Measurements from ENCODE around the gene CCT8.
"Not testable (repeated sequence)": the region's sequence is repeated elsewhere in the genome, so short reads cannot be mapped to it uniquely, and the experiment has no call there.

Gene CCT8

DNA sequence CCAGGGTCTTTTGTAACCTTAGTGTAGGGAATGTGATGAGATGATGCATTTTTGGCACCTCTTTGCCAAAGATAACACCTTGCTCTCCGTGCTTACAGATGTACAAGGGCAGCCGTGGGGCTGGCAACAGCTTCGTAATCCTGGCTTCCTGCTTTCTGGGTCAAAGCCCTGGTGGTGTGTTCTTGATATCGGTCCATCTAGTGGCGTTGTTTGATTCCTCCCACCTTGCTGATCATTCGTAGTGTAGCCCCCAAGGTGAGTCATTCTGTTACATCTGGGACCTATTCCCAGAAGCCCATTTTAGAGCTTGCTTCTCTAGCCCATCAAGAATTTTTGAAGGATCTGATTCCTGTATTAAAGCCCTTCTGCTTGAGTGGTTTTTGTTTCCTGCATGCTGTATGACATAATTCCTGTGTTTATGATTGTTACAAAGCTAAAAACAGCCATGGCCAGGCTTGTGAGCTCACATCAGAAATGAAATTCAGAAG is 7.0 kb upstream of the CCT8 start:
- peak; percentile 39 for DNase-seq
- in situ Hi-C loops (cut with MboI; ENCODE audit: low pct_unique_long_range_greater_than_20kb, low sequenced_read_pairs) = loop anchor here (25.0 kb wide), 1 partner anchor 782 kb away; no protein-coding TSS in a partner anchor

DNA sequence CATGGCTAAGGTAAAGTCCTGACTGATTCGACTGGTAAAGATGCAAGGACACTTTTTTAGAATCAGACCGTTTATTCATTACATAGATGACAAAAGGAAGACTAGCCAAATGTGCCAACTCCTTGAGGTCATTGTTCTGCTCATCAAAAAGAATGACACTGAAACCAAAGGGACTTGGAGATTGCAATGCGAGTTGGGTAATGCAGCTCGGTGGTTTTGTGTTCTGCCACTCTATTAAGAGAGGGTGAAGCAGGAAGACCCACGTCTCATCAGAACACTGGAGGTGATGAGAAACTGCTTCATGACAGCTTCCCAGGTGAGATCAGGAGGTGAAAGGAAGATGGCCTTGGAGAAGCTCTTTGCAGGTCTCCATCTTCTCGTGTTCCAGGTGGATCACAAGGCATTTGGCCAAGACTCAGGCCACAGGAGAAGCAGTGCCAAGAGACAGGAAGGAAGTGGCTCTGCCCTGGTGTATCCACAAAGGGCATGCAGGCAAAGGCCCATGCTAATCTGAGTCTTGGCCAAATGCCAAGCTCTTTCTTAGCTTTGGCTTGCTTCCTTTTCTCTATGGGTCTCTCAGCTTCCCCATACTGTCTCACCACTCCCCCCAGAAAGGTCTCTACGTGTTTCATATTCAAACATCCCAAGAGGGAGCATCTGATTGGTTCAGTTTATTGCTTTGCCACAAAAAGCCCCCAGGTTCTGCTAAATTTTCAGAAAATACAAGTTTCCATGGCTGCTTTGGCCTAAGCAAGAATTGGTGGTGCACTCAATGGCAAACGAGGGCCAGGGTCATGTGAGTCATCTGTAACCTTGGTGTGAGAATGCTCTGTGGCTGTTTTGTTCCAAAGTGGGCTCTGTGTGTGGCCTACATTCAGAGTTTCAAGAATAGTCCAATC is 5.7 kb upstream of the CCT8 start:
- in situ Hi-C loops (cut with MboI; ENCODE audit: low pct_unique_long_range_greater_than_20kb, low sequenced_read_pairs) = loop anchor here (25.0 kb wide), 1 partner anchor 783 kb away; no protein-coding TSS in a partner anchor
- DNase-seq = peak; percentile 90

DNA sequence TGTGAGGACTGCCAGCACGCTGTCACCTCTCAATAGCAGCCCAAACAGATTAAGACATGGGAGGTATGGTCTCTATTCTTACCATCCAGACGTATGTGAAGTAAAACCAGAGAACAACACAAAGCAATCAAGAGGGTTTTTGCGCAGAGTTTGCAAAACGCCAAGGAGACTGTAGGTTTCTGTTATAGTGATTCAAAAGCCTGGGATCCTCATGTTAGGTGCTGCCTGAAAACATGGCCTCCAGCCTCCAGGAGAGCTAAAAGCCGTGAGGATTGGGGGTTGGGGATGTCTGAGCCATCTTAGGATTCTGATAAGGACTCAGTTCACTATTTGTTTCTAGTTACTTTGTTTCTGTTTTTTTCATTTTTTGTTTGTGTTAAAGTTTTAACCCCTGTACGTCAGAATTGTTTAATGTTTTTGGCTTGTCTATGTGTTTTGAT is 4.2 kb upstream of the CCT8 start:
- in situ Hi-C loops (cut with MboI; ENCODE audit: low pct_unique_long_range_greater_than_20kb, low sequenced_read_pairs) = loop anchor here (25.0 kb wide), 1 partner anchor 785 kb away; no protein-coding TSS in a partner anchor
- DNase-seq = no peak

DNA sequence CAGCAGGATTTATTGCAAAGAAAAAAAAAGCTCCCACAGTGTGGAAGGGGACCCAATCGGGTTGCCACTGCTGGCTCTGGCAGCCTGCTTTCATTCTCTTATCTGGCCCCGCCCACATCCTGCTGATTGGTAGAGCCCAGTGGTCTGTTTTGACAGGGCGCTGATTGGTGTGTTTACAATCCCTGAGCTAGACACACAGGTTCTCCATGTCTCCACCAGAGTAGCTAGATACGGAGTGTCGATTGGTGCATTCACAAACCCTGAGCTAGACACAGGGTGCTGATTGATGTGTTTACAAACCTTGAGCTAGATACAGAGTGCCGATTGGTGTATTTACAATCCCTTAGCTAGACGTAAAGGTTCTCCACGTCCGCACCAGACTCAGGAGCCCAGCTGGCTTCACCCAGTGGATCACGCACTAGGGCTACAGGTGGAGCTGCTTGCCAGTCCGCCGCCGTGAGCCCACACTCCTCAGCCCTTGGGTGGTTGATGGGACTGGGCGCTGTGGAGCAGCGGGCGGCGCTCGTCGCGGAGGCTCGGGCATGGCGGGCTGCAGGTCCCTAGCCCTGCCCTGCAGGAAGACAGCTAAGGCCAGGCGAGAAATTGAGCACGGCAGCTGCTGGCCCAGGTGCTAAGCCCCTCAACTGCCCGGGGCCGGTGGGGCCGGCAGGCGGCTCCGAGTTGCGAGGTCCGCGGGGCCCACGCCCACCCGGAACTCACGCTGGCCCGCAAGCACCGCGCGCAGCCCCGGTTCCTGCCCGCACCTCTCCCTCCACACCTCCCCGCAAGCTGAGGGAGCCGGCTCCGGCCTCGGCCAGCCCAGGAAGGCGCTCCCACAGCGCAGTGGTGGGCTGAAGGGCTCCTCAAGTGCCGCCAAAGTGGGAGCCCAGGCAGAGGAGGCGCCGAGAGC is 3.5 kb upstream of the CCT8 start:
- not testable (repeated sequence) for DNase-seq
- in situ Hi-C loops (cut with MboI; ENCODE audit: low pct_unique_long_range_greater_than_20kb, low sequenced_read_pairs) = loop anchor here (25.0 kb wide), 1 partner anchor 785 kb away; no protein-coding TSS in a partner anchor

DNA sequence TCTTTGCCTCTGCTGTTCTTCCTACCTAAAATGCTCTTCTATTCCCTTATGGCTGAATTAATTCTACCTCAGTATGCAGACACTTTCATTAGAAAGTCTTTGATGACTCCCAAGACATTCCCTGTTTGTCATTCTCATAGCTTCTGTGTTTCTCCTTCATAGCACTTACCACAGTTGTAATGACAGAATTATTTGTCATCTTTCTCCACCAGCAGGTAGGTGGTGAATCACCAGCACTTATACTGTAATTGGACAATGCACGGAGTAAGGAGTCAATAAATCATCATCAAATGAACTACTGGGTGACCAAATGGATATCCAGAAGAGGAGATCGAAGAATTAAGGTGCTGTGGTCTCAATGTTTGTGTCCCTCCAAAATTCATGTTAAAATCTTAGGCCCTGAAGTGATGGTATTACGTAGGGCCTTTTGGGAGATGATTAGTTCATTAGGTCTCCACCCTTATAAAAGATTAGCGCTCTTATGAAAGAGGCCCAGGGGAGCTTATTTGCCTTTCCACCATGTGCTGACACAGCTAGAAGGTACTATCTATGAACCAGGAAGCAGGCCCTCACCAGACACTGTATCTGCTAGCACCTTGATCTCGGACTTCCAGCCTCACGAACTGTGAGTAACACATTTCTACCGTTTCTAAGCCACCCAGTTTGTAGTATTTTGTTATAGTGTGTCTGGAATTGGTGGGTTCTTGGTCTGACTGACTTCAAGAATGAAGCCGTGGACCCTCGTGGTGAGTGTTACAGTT is 2.4 kb upstream of the CCT8 start:
- DNase-seq = no peak
- in situ Hi-C loops (cut with MboI; ENCODE audit: low pct_unique_long_range_greater_than_20kb, low sequenced_read_pairs) = loop anchor here (25.0 kb wide), 1 partner anchor 786 kb away; no protein-coding TSS in a partner anchor

DNA sequence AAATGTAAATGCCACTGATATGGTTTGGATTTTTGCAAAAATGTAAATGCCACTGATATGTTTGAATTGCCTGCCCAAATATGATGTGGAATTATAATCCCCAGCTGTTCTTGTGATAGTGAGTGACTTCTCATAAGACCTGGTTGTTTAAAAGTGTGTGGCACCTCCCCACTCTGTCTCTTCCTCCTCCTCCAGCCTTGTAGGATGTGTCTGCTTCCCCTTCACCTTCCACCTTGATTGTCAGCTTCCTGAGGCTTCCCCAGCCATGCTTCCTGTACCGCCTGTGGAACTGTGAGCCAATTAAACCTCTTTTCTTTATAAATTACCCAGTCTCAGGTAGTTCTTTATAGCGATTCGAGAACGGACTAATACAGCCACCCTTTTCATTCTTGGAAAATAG is 1.3 kb upstream of the CCT8 start:
- in situ Hi-C loops (cut with MboI; ENCODE audit: low pct_unique_long_range_greater_than_20kb, low sequenced_read_pairs) = loop anchor here (25.0 kb wide), 1 partner anchor 788 kb away; no protein-coding TSS in a partner anchor
- peak; percentile 58 for DNase-seq

DNA sequence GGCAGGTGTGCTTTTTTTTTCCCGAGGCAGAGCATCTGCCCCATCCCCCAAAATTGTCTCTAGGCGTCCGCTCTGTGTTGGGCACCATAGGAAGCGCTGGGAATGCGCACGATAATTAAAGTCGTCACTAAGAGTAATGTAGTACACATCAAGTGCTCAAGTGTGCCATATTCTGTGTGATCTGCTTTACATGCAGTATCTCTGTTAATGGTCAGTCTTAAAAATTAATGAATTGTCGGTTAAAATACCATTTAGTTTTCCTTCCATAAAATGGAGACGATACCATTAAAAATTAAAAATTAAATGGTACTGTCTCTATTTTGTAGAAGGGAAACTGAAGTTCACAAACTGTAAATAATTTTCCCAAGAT is 544 bp upstream of the CCT8 start:
- DNase-seq = no peak
- in situ Hi-C loops (cut with MboI; ENCODE audit: low pct_unique_long_range_greater_than_20kb, low sequenced_read_pairs) = no loop called here

DNA sequence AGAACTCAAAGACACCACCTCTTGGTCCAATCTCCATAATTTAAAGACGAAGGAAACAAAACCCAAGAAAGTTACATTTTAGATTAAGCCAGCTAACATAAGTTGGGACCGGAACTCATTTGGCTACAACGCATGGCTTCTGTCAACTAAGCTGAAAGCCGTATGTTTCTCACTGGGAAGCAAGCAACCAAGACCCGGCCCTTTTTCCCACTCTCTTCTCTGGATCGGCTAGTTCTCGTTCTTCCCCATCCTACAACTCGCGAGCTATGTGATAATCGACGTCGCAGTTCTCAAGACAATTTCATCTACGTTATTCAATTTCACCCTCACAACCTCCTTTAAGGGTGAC is 601 bp downstream of the CCT8 start:
- in situ Hi-C loops (cut with MboI; ENCODE audit: low pct_unique_long_range_greater_than_20kb, low sequenced_read_pairs) = no loop called here
- DNase-seq = peak; percentile 39

DNA sequence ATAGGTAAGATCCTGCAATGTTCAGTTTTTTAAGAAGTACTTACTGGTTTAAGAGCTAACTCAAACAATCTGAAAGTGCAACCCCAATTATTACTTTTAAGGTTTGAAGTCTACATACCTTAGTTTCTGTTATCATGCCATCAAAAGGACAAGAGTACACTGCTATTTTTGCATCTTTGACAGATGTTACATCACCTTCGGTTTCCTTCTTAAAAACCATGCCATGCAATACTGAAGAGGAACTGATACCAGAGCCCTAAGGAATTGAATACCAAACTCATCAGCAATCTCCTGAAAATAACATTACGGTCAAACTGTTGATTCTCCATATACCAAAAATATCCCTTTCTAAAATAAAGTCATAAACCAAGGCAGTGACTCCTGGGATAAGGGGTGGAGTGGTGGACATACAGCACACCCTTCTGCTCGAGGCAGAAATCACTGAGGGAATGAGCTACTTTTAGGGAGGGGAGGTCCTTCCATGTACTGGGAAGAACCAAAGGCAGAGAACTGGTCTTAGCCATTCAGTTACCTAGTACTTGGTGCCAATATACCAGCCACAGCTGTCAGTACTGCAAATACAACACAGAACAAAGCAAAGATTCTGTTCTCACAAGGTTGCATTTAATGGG is 8.5 kb downstream of the CCT8 start:
- DNase-seq = no peak
- in situ Hi-C loops (cut with MboI; ENCODE audit: low pct_unique_long_range_greater_than_20kb, low sequenced_read_pairs) = no loop called here

DNA sequence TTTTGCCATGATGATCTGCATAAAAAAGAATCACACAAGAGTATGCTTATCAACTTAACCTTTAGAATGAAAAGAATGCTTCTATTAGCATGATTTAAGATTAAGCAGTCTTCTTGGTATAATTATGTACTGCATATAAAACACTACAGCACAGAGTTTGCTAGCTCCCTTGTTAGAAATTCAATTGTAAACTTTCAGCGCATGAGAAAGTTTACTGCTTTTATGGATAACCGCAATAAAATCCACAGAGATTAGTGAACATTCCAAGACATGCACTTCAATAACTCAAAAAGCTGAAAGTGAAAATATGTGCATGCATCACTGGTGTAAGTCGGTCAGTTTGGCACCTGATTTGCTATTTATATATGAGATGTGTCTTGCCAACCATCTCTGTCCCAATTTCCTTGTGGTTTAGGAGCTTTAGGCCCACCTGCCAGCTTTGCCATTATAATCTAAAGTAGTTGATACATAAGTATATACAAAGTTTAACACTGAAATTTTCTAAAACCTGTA is 16.9 kb downstream of the CCT8 start:
- DNase-seq = no peak
- in situ Hi-C loops (cut with MboI; ENCODE audit: low pct_unique_long_range_greater_than_20kb, low sequenced_read_pairs) = no loop called here

DNA sequence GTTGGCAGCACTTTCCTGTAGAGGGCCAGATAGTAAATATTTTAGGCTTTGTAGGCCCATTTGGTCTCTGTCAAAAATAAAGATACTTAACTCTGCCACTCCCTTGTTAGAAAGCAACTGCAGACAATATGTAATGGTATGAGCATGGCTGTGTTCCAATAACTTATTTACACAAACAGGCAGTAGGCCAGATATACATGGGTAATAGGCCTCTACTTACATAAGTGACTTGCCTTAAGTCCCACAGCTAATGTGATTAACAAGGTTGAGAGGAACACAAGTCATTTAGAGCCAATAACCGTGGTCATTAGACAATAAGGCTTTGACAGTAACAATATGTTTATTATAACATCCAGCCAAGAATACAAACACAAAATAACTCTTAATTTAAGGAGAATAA is 17.4 kb downstream of the CCT8 start:
- in situ Hi-C loops (cut with MboI; ENCODE audit: low pct_unique_long_range_greater_than_20kb, low sequenced_read_pairs) = no loop called here
- no peak for DNase-seq

DNA sequence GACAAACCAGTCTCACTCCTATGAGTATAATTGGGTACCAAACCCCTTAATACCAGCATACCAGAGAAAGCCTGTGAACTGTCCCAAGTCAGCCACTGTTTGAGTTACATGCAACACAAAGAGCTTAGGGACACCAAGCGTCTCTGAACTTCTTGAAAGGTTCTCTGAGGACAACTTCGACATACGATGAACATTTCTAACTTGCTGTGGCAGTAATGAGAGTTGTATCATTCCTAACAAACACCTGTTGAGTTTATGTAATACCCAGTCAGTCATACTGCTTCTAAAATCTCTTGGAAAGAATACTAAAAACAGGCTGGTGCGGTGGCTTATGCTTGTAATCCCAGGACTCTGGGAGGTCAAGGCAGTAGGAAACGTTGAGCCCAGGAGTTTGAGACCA is 18.4 kb downstream of the CCT8 start:
- DNase-seq = no peak
- in situ Hi-C loops (cut with MboI; ENCODE audit: low pct_unique_long_range_greater_than_20kb, low sequenced_read_pairs) = no loop called here

DNA sequence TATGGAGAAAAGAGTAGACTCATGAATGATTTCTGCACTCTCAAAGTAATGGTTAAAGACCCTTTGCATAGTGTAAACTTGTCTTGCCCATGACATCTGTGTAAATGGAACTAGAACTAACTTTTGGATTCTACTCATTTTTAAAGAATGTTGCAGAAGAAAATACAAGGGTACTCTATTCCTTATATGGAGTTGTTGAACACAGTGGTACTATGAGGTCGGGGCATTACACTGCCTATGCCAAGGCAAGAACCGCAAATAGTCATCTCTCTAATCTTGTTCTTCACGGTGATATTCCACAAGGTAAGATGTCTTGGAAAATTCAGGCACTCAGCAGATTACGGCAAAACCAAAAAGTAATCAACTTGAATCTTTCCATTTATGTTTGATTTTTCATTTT is 19.8 kb downstream of the CCT8 start:
- no peak for DNase-seq
- in situ Hi-C loops (cut with MboI; ENCODE audit: low pct_unique_long_range_greater_than_20kb, low sequenced_read_pairs) = no loop called here

DNA sequence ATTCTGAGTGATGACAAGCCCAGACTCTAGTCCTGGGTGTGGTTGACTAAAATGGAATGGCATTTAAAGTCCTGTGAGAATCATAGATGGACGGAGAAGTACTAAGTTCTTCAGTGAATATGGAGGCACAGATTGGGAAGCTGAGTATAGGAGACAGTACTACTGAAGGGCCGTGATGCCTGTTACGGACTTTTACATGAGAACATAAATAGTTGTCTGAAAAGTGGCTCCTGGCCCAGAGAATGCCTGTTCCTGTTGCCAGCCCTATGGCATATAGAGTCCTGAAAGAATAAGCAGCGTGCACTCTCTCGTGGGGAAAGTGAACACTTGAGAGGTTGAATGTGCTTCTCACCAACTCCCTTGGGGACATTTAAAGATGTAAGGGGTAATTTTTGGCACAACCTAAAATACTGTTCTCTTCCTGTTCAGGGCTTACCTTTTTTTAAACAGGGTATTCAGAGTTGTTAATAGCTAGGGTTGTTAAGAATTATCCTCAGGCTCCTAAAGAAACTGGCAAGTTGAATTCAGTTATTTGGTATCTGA is 20.4 kb downstream of the CCT8 start:
- in situ Hi-C loops (cut with MboI; ENCODE audit: low pct_unique_long_range_greater_than_20kb, low sequenced_read_pairs) = no loop called here
- DNase-seq = no peak

DNA sequence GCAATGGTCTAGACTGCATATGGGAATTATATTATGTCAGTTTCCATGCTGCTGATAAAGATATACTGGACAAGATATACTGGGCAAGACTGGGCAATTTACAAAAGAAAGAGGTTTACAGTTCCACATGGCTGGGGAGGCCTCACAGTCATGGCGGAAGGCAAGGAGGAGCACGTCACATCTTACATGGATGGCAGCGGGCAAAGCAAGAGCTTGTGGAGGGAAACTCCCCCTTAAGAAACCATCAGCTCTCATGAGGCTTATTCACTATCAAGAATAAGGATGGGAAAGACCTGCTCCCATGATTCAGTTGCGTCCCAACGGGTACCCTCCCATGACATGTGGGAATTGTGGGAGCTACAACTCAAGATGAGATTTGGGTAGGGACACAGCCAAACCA is 21.2 kb downstream of the CCT8 start:
- no peak for DNase-seq
- in situ Hi-C loops (cut with MboI; ENCODE audit: low pct_unique_long_range_greater_than_20kb, low sequenced_read_pairs) = no loop called here

DNA sequence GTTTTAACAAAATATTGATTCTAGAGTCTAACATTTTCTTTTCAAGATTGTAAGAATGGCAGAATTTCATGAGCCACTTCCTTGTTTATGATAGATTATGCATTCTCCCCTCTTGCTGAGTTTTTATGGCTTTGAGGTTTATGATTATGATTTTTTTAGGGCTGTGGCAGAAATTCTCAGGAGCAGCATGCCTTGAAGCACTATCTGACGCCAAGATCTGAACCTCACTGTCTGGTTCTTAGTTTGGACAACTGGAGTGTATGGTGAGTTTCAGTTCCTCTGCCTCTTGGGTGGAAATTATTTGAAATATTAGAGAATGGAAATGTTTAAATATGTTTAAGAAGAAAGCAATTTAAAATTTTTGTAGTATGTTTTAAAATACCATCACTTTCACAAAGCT is 38.8 kb downstream of the CCT8 start:
- no peak for DNase-seq
- in situ Hi-C loops (cut with MboI; ENCODE audit: low pct_unique_long_range_greater_than_20kb, low sequenced_read_pairs) = no loop called here

DNA sequence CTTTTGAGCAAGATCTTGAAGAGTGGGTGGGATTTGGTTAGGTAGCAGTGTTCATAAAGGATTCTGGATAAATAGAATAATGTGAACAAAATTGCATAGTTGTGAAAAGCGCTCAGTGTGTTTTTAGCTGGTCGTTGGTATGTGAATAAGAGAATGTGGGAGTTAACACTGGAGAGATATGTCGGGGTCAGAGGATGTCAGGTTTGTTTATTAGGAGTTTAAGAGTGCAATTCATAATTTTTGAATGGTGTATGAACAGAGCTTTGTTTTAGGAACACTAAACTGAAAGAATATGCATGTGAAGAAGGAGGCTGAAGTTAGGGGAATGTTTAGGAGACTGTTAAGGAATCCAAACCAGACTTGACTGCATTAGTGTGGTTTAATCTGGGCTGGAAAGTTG is 39.6 kb downstream of the CCT8 start:
- DNase-seq = no peak
- in situ Hi-C loops (cut with MboI; ENCODE audit: low pct_unique_long_range_greater_than_20kb, low sequenced_read_pairs) = no loop called here

DNA sequence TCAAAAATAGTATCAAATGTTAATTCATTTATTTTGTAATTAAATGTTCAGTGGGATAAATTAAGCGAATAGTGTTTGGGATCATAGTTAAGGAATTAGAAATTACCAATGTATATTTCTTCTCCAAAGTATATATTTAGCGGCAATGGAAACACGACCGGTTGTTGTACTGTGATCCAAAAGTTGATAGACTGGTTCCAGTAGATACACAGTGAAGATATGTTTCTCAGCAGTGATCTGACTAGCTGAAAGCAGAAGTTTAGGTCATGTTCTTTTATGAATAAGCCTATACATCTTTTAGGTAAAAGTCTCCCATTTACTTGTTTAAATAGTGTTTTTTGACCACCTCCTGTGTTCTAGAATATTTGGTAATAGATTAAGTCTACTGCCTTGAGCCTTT is 40.1 kb downstream of the CCT8 start:
- in situ Hi-C loops (cut with MboI; ENCODE audit: low pct_unique_long_range_greater_than_20kb, low sequenced_read_pairs) = no loop called here
- DNase-seq = no peak

Data from KBM-7 (cell line).